Neural progenitor cell (in vitro differentiated cells): Measurements from ENCODE around the gene CCSER2.

Experiments used
- EZH2phosphoT487 ChIP-seq: fragments of 200-600 bp; sonication (generic); IDR thresholded peaks from 2 replicates; pipeline ENCODE4 v1.6.1; 2017; ENCODE audit warnings: antibody characterized with exemption
- TF ChIP-seq, protein P1 (sequence below): fragments of 200-600 bp; sonication (generic); IDR thresholded peaks from 2 replicates; pipeline ENCODE4 v1.5.1; 2017; ENCODE audit warnings: antibody characterized with exemption, mild to moderate bottlenecking

DNA sequence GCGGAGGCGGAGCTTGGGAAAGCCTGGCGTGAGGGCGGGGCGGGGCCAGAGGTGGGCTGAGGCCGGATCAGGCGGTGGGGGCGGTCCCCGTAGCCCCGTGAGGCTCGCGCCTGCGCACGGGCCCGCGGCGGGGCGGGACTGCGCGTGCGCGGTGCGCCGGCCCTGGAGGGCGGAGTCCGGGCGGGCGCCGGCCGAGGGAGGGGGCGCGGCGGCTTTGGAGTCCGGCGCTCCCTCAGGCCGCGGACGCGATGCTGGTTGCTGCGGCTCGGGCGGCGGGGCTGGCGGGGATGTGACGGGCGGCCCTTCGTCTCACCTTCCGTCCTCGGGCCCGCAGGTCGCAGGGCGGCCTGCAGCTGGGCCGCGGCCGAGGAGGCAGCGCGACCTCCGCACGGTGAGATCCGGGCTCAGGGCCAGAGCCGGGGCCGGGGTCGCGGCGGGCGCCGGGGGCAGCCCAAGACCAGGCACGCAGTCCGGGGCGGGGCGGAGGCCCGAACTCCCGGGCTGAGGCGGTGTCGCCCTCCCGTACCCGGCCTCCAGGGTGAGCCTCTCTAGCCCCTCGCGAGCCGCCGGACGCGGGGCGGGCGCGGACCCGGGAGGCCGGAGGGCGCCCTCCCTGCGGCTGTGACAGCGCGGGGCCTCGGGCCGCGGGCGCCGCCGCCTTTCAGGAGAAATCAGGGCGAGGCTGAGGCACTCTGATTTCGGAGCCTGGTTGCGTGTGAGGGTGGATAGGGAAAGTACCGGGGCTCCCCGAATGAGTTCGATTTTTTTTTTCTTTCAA lies at the start of gene CCSER2:
- TF ChIP-seq EZH2phosphoT487, result no peak
- TF ChIP-seq, protein P1, sequence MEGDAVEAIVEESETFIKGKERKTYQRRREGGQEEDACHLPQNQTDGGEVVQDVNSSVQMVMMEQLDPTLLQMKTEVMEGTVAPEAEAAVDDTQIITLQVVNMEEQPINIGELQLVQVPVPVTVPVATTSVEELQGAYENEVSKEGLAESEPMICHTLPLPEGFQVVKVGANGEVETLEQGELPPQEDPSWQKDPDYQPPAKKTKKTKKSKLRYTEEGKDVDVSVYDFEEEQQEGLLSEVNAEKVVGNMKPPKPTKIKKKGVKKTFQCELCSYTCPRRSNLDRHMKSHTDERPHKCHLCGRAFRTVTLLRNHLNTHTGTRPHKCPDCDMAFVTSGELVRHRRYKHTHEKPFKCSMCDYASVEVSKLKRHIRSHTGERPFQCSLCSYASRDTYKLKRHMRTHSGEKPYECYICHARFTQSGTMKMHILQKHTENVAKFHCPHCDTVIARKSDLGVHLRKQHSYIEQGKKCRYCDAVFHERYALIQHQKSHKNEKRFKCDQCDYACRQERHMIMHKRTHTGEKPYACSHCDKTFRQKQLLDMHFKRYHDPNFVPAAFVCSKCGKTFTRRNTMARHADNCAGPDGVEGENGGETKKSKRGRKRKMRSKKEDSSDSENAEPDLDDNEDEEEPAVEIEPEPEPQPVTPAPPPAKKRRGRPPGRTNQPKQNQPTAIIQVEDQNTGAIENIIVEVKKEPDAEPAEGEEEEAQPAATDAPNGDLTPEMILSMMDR, result peak; percentile 30
